Hepatocyte (in vitro differentiated cells): ENCODE data around the gene SPATA32. TPM values are rescaled to one million over a fixed set of nuclear protein-coding genes. Genes with fewer than 3 reads are reported as not detected.

Experiments used
- DNase-seq: peaks from one replicate; pipeline ENCODE4 v3.0.0-alpha.2; 2016; ENCODE audit warnings: low spot score
- H2AFZ ChIP-seq: fragments of 200-600 bp; sonication (generic); 2 replicates; pipeline ENCODE4 v1.6.0; 2016; ENCODE audit warnings: antibody characterized with exemption, mild to moderate bottlenecking
- H3K27ac ChIP-seq: fragments of 200-600 bp; sonication (generic); 2 replicates; pipeline ENCODE4 v1.5.1; 2016; ENCODE audit warnings: mild to moderate bottlenecking
- H3K27me3 ChIP-seq: fragments of 200-600 bp; sonication (generic); 2 replicates; pipeline ENCODE4 v1.6.1; 2016
- H3K36me3 ChIP-seq: fragments of 200-600 bp; sonication (generic); replicated peaks from 2 replicates; pipeline ENCODE4 v1.5.1; 2016; ENCODE audit warnings: low read depth; ENCODE audit not compliant: insufficient read depth
- H3K4me1 ChIP-seq: fragments of 200-600 bp; sonication (generic); 2 replicates; pipeline ENCODE4 v1.5.1; 2016; ENCODE audit warnings: mild to moderate bottlenecking, moderate library complexity; ENCODE audit not compliant: insufficient read depth
- H3K4me2 ChIP-seq: fragments of 200-600 bp; sonication (generic); 2 replicates; pipeline ENCODE4 v1.6.0; 2016
- H3K4me3 ChIP-seq: fragments of 200-600 bp; sonication (generic); 2 replicates; pipeline ENCODE4 v1.5.1; 2016; ENCODE audit warnings: mild to moderate bottlenecking
- H3K79me2 ChIP-seq: fragments of 200-600 bp; sonication (generic); 2 replicates; pipeline ENCODE4 v1.6.0; 2017; ENCODE audit warnings: mild to moderate bottlenecking
- H3K9me2 ChIP-seq: fragments of 200-600 bp; sonication (generic); replicated peaks from 2 replicates; pipeline ENCODE4 v1.6.0; 2017; ENCODE audit warnings: mild to moderate bottlenecking; ENCODE audit not compliant: insufficient read depth
- H3K9me3 ChIP-seq: fragments of 200-600 bp; sonication (generic); 2 replicates; pipeline ENCODE4 v1.5.1; 2016; ENCODE audit warnings: low read depth, mild to moderate bottlenecking
- H4K20me1 ChIP-seq: fragments of 200-600 bp; sonication (generic); 2 replicates; pipeline ENCODE4 v1.6.0; 2016; ENCODE audit warnings: mild to moderate bottlenecking; ENCODE audit not compliant: insufficient read depth, poor library complexity, severe bottlenecking
- EZH2 ChIP-seq: fragments of 200-600 bp; sonication (generic); IDR thresholded peaks from 2 replicates; pipeline ENCODE4 v1.6.1; 2016; ENCODE audit warnings: antibody characterized with exemption, mild to moderate bottlenecking, borderline replicate concordance
- EZH2phosphoT487 ChIP-seq: fragments of 200-600 bp; sonication (generic); IDR thresholded peaks from one replicate; pipeline ENCODE4 v1.6.1; 2018; ENCODE audit warnings: antibody characterized with exemption, mild to moderate bottlenecking, low read depth, moderate library complexity; ENCODE audit not compliant: unreplicated experiment, severe bottlenecking
- WGBS: methylation state at CpG from one replicate; pipeline ENCODE4 v1.1.6; 2016; ENCODE audit warnings: low lambda C conversion rate; ENCODE audit errors: missing lambda C conversion rate; 5-methylcytosine and 5-hydroxymethylcytosine counted together
- polyA plus RNA-seq: library from polyadenylated mRNA; unstranded; fragments of >200 nt; fragmentation: Nextera tagmentation; extraction: Ambion mirVana; gene quantifications from 2 replicates; pipeline ENCODE4 v1.2.1, GENCODE V29; 2016
- total RNA-seq: library from RNA; depleted of rRNA; stranded (reverse); fragments of >200 nt; gene quantifications from 2 replicates; pipeline ENCODE4 v1.2.3, GENCODE V29; 2014
- TF ChIP-seq, protein P1 (sequence below): fragments of 200-600 bp; sonication (generic); IDR thresholded peaks from 2 replicates; pipeline ENCODE4 v1.5.1; 2016; ENCODE audit warnings: antibody characterized with exemption, mild to moderate bottlenecking; ENCODE audit not compliant: poor library complexity

The SPATA32 gene
- total and polyA plus RNA-seq, 2 experiments from 2014 or later = 0.31 TPM; not detected in 1

GRCh38 chr17:45287526-45288500 lies 25.9 kb upstream of the SPATA32 start:
- H3K4me1 ChIP-seq = peaks cover 24% of the 10 kb centered on the region
- no peaks in the 10 kb centered on the region for H3K36me3 ChIP-seq
- no peaks in the 10 kb centered on the region for H3K27me3 ChIP-seq
- H3K27ac ChIP-seq = peak overlapping the region; percentile 15
- H2AFZ ChIP-seq = no peak overlapping the region
- no peak overlapping the region for H3K4me2 ChIP-seq
- peaks cover 2% of the 10 kb centered on the region for H4K20me1 ChIP-seq
- TF ChIP-seq, protein P1, sequence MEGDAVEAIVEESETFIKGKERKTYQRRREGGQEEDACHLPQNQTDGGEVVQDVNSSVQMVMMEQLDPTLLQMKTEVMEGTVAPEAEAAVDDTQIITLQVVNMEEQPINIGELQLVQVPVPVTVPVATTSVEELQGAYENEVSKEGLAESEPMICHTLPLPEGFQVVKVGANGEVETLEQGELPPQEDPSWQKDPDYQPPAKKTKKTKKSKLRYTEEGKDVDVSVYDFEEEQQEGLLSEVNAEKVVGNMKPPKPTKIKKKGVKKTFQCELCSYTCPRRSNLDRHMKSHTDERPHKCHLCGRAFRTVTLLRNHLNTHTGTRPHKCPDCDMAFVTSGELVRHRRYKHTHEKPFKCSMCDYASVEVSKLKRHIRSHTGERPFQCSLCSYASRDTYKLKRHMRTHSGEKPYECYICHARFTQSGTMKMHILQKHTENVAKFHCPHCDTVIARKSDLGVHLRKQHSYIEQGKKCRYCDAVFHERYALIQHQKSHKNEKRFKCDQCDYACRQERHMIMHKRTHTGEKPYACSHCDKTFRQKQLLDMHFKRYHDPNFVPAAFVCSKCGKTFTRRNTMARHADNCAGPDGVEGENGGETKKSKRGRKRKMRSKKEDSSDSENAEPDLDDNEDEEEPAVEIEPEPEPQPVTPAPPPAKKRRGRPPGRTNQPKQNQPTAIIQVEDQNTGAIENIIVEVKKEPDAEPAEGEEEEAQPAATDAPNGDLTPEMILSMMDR = no peak
- TF ChIP-seq EZH2phosphoT487 (no peak), EZH2 (no peak)
- 70% methylated on average over 10 of the region's 10 CpGs for WGBS
- peaks cover 13% of the 10 kb centered on the region for H3K79me2 ChIP-seq
- no peaks in the 10 kb centered on the region for H3K9me2 ChIP-seq
- no peak for DNase-seq
- no peak overlapping the region for H3K4me3 ChIP-seq
- no peaks in the 10 kb centered on the region for H3K9me3 ChIP-seq

DNA sequence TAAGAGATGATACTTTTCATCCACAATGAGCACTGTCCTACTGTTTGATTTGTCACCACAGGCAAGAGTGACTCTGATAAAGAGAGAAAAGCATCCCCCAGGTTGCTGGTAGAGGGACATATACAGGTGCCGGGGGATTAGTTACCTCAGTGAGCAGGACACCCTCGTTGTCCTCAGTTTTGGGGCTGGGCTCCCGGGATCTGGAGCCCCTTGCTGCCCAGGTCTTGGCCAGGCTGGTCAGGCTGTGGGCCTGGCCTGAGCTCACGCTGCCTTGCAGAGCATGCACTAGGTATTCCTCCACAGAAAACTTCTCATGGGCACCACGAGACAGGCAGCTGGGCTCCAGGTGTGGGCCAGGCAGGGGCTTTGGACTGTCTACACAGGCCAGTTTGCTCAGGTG lies 24.4 kb upstream of the SPATA32 start:
- TF ChIP-seq, protein P1 = no peak
- TF ChIP-seq EZH2phosphoT487 (no peak), EZH2 (no peak)
- Histone ChIP-seq H3K9me3 (no peaks in the 10 kb centered on the region), H3K36me3 (no peaks in the 10 kb centered on the region), H3K79me2 (peaks cover 4% of the 10 kb centered on the region), H3K4me2 (no peak overlapping the region), H3K27ac (no peak overlapping the region), H3K4me1 (peaks cover 14% of the 10 kb centered on the region), H4K20me1 (no peaks in the 10 kb centered on the region), H3K9me2 (no peaks in the 10 kb centered on the region), H2AFZ (no peak overlapping the region), H3K4me3 (no peak overlapping the region), H3K27me3 (no peaks in the 10 kb centered on the region)
- 93% methylated on average over 5 of the region's 5 CpGs for WGBS
- DNase-seq = no peak

DNA sequence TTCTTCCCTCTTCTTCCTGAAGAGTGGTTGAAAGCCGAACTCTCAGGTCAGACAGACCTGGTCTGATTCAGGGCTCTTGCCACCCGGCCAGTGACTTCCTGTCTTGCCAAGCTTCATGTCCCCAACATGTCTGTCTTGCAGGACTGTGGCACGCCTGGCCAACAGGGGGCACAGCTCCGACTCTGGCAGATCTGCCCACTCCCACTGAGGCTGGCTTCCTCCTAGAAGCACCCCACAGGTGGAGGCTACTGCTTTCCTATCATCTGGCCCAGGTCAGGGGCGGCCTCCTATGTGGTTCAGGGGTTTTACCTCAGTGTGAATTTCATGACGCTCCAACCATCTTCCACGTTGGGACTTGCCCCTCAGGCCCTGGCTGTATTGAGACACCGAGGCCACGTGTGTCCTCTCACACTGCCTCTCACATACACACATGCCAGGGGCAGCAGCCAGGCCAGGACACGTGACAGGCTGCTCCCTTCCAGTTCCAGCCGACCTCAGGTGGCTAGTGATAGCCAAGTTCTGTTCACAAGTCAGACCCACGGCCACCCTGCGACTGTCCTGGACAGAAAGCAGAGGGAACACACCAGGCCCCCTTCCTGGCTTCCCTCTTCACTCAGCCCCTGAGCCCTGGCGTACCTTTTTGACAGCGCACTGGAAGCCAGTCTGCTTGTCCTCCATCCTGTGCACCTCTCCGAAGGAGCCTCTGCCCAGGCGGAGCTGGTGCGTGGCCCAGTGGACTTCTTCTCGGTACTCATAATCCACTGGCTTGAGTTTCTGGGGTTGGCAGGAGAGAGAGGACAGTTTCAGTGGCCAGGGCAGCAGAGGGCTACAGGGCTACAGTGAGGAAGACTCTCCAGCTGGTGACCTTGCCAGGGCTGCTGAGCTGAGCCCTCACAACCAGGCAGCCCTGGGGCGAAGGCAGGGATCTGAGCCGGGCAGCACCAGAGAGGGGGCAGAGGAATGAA lies 22.6 kb upstream of the SPATA32 start:
- Histone ChIP-seq H3K36me3 (no peaks in the 10 kb centered on the region), H3K27me3 (no peaks in the 10 kb centered on the region), H3K9me2 (no peaks in the 10 kb centered on the region), H4K20me1 (no peaks in the 10 kb centered on the region), H3K4me2 (no peak overlapping the region), H3K27ac (no peak overlapping the region), H3K4me1 (peaks cover 14% of the 10 kb centered on the region), H3K9me3 (no peaks in the 10 kb centered on the region), H3K4me3 (no peak overlapping the region), H2AFZ (no peak overlapping the region), H3K79me2 (no peaks in the 10 kb centered on the region)
- WGBS = 94% methylated on average over 21 of the region's 21 CpGs
- TF ChIP-seq, protein P1 = no peak
- TF ChIP-seq EZH2 (no peak), EZH2phosphoT487 (no peak)
- no peak for DNase-seq
